Nephron (organoid): ENCODE data around the gene DOCK3.
"Not testable (repeated sequence)": the region's sequence is repeated elsewhere in the genome, so short reads cannot be mapped to it uniquely, and the experiment has no call there.

Source experiments
- H3K27ac Mint-ChIP-seq, 3 experiments: 2 replicates each; pipeline ENCODE4 v1.8.0; 2020; ENCODE audit warnings: mixed read lengths in 3 of 3, mild to moderate bottlenecking in 2 of 3, moderate library complexity in 1 of 3
- H3K27me3 Mint-ChIP-seq: 2 replicates; pipeline ENCODE4 v1.8.0; 2021; ENCODE audit warnings: low read depth, mild to moderate bottlenecking, moderate library complexity, mixed read lengths
- H3K36me3 Mint-ChIP-seq: 2 replicates; pipeline ENCODE4 v1.8.0; 2020; ENCODE audit warnings: low read depth, mixed read lengths
- H3K4me1 Mint-ChIP-seq: 2 replicates; pipeline ENCODE4 v1.8.0; 2020; ENCODE audit warnings: mixed read lengths
- H3K4me3 Mint-ChIP-seq, 3 experiments: 2 replicates each; pipeline ENCODE4 v1.8.0; 2020; ENCODE audit warnings: mild to moderate bottlenecking in 3 of 3, mixed read lengths in 3 of 3, moderate library complexity in 2 of 3
- H3K9me3 Mint-ChIP-seq: 2 replicates; pipeline ENCODE4 v1.8.0; 2020; ENCODE audit warnings: mixed read lengths
- TF ChIP-seq, protein P1 (sequence below), 3 experiments: fragments of 200-600 bp; sonication (generic); IDR thresholded peaks; one replicate each; pipeline ENCODE4 v1.5.0; 2021; ENCODE audit warnings: antibody characterized with exemption in 3 of 3; ENCODE audit not compliant: unreplicated experiment in 3 of 3

Gene DOCK3

GRCh38 chr3:51224843-51225242 lies 550.1 kb downstream of the DOCK3 start:
- no peaks in the 10 kb centered on the region for H3K9me3 Mint-ChIP-seq
- TF ChIP-seq, protein P1, sequence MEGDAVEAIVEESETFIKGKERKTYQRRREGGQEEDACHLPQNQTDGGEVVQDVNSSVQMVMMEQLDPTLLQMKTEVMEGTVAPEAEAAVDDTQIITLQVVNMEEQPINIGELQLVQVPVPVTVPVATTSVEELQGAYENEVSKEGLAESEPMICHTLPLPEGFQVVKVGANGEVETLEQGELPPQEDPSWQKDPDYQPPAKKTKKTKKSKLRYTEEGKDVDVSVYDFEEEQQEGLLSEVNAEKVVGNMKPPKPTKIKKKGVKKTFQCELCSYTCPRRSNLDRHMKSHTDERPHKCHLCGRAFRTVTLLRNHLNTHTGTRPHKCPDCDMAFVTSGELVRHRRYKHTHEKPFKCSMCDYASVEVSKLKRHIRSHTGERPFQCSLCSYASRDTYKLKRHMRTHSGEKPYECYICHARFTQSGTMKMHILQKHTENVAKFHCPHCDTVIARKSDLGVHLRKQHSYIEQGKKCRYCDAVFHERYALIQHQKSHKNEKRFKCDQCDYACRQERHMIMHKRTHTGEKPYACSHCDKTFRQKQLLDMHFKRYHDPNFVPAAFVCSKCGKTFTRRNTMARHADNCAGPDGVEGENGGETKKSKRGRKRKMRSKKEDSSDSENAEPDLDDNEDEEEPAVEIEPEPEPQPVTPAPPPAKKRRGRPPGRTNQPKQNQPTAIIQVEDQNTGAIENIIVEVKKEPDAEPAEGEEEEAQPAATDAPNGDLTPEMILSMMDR (IDR thresholded peaks at IDR 0.05; ENCODE audit: unreplicated experiment in 3 of 3) = no peak
- no peaks in the 10 kb centered on the region for H3K36me3 Mint-ChIP-seq
- no peak overlapping the region for H3K4me3 Mint-ChIP-seq
- H3K4me1 Mint-ChIP-seq = no peaks in the 10 kb centered on the region
- no peaks in the 10 kb centered on the region for H3K27me3 Mint-ChIP-seq
- no peak overlapping the region for H3K27ac Mint-ChIP-seq

DNA sequence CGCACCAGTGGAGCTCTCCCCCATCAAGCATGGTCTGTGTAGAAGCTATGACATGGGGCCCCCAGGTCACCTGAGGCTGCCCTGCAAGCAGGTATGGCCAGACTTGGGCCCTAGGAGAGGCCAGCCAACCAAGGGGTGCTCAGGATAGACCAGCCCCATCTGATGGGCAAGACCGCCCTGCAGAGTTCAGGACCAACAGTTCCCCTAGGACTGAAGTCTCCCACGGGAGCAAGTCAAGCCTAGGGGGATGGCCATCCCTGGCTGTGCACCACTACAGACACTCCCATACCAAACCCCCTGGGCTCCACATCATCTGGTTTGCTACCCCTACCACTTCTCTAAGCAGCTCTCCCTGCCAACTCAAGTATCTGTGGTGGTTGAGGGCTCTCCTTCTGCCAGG lies 568.2 kb downstream of the DOCK3 start:
- peaks cover 5% of the 10 kb centered on the region for H3K36me3 Mint-ChIP-seq
- H3K27me3 Mint-ChIP-seq = no peaks in the 10 kb centered on the region
- no peaks in the 10 kb centered on the region for H3K4me1 Mint-ChIP-seq
- no peak overlapping the region for H3K27ac Mint-ChIP-seq
- H3K4me3 Mint-ChIP-seq = no peak overlapping the region
- H3K9me3 Mint-ChIP-seq = peaks cover 24% of the 10 kb centered on the region
- TF ChIP-seq, protein P1 (IDR thresholded peaks at IDR 0.05; ENCODE audit: unreplicated experiment in 3 of 3) = no peak

- Mint-ChIP-seq H3K4me3 (no peak overlapping the region), H3K9me3 (peaks cover 26% of the 10 kb centered on the region), H3K27ac (no peak overlapping the region), H3K36me3 (peaks cover 7% of the 10 kb centered on the region), H3K27me3 (no peaks in the 10 kb centered on the region), H3K4me1 (no peaks in the 10 kb centered on the region)
- TF ChIP-seq, protein P1 (IDR thresholded peaks at IDR 0.05; ENCODE audit: unreplicated experiment in 3 of 3) = no peak
These were observed 569.2 kb downstream of the DOCK3 start for GRCh38 chr3:51243924-51244323.

DNA sequence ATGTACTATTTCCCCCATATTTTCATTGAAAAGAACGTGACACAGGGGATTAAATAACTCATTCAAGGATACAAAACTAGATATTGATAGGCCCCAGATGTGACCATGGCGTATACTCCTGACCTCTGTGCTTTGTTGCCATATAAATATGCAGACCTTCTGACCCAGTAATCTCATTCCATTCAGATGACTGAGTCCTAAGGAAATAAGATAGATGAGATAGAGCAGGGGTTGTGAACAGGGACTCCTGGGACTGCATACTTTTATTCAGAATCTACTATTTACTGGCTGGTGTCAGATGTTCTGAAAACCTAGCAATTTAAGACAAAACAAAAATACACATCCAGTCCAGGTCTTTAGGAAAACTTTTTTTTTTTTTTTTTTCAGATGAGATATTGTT lies 571.1 kb downstream of the DOCK3 start:
- Mint-ChIP-seq H3K4me1 (no peaks in the 10 kb centered on the region), H3K9me3 (peaks cover 23% of the 10 kb centered on the region), H3K4me3 (no peak overlapping the region), H3K36me3 (peaks cover 7% of the 10 kb centered on the region), H3K27me3 (no peaks in the 10 kb centered on the region), H3K27ac (no peak overlapping the region)
- TF ChIP-seq, protein P1 (IDR thresholded peaks at IDR 0.05; ENCODE audit: unreplicated experiment in 3 of 3) = no peak

- TF ChIP-seq, protein P1 (IDR thresholded peaks at IDR 0.05; ENCODE audit: unreplicated experiment in 3 of 3) = no peak
- Mint-ChIP-seq H3K36me3 (no peaks in the 10 kb centered on the region), H3K4me3 (no peak overlapping the region), H3K27me3 (peaks cover 4% of the 10 kb centered on the region), H3K27ac (no peak overlapping the region), H3K9me3 (no peaks in the 10 kb centered on the region), H3K4me1 (no peaks in the 10 kb centered on the region)
These were observed 583.1 kb downstream of the DOCK3 start for GRCh38 chr3:51257870-51258269.

DNA sequence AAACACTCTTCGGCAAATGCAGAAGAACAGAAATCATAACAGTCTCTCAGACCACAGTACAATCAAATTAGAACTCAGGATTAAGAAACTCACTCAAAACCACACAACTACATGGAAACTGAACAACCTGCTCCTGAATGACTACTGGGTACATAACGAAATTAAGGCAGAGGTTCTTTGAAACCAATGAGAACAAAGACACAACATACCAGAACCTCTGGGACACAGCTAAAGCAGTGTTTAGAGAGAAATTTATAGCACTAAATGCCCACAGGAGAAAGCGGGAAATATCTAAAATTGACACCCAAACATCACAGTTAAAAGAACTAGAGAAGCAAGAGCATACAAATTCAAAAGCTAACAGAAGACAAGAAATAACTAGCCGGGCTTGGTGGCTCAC lies 589.4 kb downstream of the DOCK3 start:
- H3K4me3 Mint-ChIP-seq, H3K4me1 Mint-ChIP-seq, H3K27me3 Mint-ChIP-seq, H3K27ac Mint-ChIP-seq, H3K36me3 Mint-ChIP-seq: not testable (repeated sequence)
- peaks cover 17% of the 10 kb centered on the region for H3K9me3 Mint-ChIP-seq
